Sigmoid colon (tissue), 7 donors: ENCODE measurements around the gene AP4E1. TPM values are rescaled to one million over a fixed set of nuclear protein-coding genes. Genes with fewer than 3 reads are reported as not detected.
A peak's percentile ranks its signal among the peaks of the same experiment; 100 is the strongest.

ENCODE experiments used
- DNase-seq: peaks from one replicate; pipeline ENCODE4 v3.0.0-alpha.2; 2019
- H3K27ac ChIP-seq, 4 donors: fragments of 200-600 bp; sonication (generic); one replicate each; pipeline ENCODE4 v1.5.1; 2016 to 2019; ENCODE audit warnings: mild to moderate bottlenecking in 1 of 4
- H3K27me3 ChIP-seq, 3 donors: fragments of 200-600 bp; sonication (generic); one replicate each; pipeline ENCODE4 v1.5.1; 2019; ENCODE audit warnings: mild to moderate bottlenecking in 1 of 3
- H3K36me3 ChIP-seq, 4 donors: fragments of 200-600 bp; sonication (generic); one replicate each; pipeline ENCODE4 v1.5.1; 2016 to 2019
- H3K4me1 ChIP-seq, 4 donors: fragments of 200-600 bp; sonication (generic); one replicate each; pipeline ENCODE4 v1.5.1; 2017 to 2019
- H3K4me3 ChIP-seq, 4 donors: fragments of 200-600 bp; sonication (generic); one replicate each; pipeline ENCODE4 v1.5.1; 2017 to 2019; ENCODE audit warnings: mild to moderate bottlenecking in 2 of 4, moderate library complexity in 1 of 4
- H3K9me3 ChIP-seq, 4 donors: fragments of 200-600 bp in 3 of 4; sonication (generic) in 3 of 4; one replicate each; pipeline versions ENCODE4 v1.5.1 to v1.6.1; 2013 to 2019
- EP300 ChIP-seq, 4 donors: sonication (generic); formaldehyde crosslinking; IDR thresholded peaks; one replicate each; pipeline ENCODE4 v1.6.1; 2017; ENCODE audit warnings: antibody characterized with exemption in 4 of 4
- POLR2A ChIP-seq, 2 donors: fragments of 450-650 bp; IDR thresholded peaks; one replicate each; pipeline ENCODE4 v1.6.1; 2016; ENCODE audit warnings: antibody characterized with exemption in 2 of 2, mild to moderate bottlenecking in 2 of 2, moderate library complexity in 2 of 2
- POLR2AphosphoS5 ChIP-seq, 4 donors: sonication (generic); formaldehyde crosslinking; IDR thresholded peaks; one replicate each; pipeline ENCODE4 v1.6.1; 2017; ENCODE audit warnings: antibody characterized with exemption in 4 of 4
- WGBS, 2 donors: extraction: QIAGEN DNeasy Blood & Tissue Kit; methylation state at CpG; one replicate each; pipeline ENCODE4 v1.1.7; 2013; 5-methylcytosine and 5-hydroxymethylcytosine counted together
- intact Hi-C: fragments of 100-400 bp; cut with DNase I; formaldehyde crosslinking; loops from one replicate; pipeline ENCODE4 v1.15.1; 2023
- polyA plus RNA-seq, 3 donors: library from polyadenylated mRNA; stranded (reverse); fragments of 200-250 nt; gene quantifications; one replicate each; pipeline ENCODE4 v1.2.3, GENCODE V29; 2013
- total RNA-seq, 4 donors: library from RNA; depleted of rRNA; stranded (reverse); fragments of >200 nt; gene quantifications; one replicate each; pipeline ENCODE4 v1.1.0, GENCODE V29; 2016
- TF ChIP-seq, protein P1 (sequence below), 4 experiments: fragments of 450-650 bp in 3 of 4; fragments of 200-600 bp in 1 of 4; IDR thresholded peaks; one replicate each; pipeline ENCODE4 v1.5.1; 2016 to 2019; ENCODE audit warnings: antibody characterized with exemption in 4 of 4, mild to moderate bottlenecking in 3 of 4, moderate library complexity in 2 of 4
- donor health status: healthy with polysubstance abuse.
- donor health status: Bipolar disorder and iron deficiency.
- donor health status: healthy.

AP4E1 gene
- total and polyA plus RNA-seq, 7 donors, result 2.4 to 8.3 (median 7.3) TPM

DNA sequence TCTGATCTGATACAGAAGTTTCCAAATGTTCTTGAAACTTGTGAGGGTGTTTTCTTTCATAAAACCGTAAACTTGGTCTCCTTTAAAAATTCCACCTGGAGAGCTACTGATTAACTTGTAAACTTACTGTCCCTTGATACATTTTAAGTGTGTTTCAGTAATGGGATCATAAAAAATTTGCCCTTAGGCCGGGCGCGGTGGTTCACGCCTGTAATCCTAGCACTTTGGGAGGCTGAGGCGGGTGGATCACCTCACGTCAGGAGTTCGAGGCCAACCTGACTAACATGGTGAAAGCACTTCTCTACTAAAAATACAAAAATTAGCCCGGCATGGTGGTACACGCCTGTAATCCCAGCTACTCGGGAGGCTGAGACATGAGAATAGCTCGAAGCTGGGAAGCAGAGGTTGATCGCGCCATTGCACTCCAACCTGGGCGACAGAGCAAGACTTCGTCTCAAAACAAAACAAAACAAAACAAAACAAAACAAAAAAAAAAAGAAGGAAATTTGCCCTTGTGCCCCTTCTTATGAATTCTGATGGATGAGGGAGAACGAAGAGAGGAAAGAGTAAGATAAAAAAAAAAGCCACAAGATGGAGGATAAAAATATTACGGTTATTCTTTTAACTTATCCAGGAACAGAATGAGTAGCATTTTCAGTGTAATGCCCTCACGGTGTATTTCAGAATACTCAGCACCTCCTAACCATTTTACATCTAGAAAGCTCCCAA is 32.1 kb upstream of the AP4E1 start:
- H3K9me3 ChIP-seq, result no peaks in the 10 kb centered on the region
- peak overlapping the region in 3 of 4 donors; percentile 35 to 62 (median 54) for H3K27ac ChIP-seq
- intact Hi-C loops, result loop anchor here (2.0 to 5.0 kb wide), 2 partner anchors 109 to 202 kb away; partner anchors contain the start of gene SPPL2A
- TF ChIP-seq POLR2AphosphoS5 (IDR thresholded peaks at IDR 0.05), result no peak
- no peak for TF ChIP-seq POLR2A (IDR thresholded peaks at IDR 0.05)
- no peak for TF ChIP-seq EP300 (IDR thresholded peaks at IDR 0.05)
- TF ChIP-seq, protein P1, sequence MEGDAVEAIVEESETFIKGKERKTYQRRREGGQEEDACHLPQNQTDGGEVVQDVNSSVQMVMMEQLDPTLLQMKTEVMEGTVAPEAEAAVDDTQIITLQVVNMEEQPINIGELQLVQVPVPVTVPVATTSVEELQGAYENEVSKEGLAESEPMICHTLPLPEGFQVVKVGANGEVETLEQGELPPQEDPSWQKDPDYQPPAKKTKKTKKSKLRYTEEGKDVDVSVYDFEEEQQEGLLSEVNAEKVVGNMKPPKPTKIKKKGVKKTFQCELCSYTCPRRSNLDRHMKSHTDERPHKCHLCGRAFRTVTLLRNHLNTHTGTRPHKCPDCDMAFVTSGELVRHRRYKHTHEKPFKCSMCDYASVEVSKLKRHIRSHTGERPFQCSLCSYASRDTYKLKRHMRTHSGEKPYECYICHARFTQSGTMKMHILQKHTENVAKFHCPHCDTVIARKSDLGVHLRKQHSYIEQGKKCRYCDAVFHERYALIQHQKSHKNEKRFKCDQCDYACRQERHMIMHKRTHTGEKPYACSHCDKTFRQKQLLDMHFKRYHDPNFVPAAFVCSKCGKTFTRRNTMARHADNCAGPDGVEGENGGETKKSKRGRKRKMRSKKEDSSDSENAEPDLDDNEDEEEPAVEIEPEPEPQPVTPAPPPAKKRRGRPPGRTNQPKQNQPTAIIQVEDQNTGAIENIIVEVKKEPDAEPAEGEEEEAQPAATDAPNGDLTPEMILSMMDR (IDR thresholded peaks at IDR 0.05), result no peak
- peaks cover 0 to 11% (median 3%) of the 10 kb centered on the region in 4 donors for H3K4me1 ChIP-seq
- 39 to 66% methylated on average over 19 of the region's 19 CpGs for WGBS, 2 donors
- H3K36me3 ChIP-seq, result no peaks in the 10 kb centered on the region
- no peak for DNase-seq
- peak overlapping the region; percentile 13 to 47 (median 36) for H3K4me3 ChIP-seq
- no peaks in the 10 kb centered on the region for H3K27me3 ChIP-seq

DNA sequence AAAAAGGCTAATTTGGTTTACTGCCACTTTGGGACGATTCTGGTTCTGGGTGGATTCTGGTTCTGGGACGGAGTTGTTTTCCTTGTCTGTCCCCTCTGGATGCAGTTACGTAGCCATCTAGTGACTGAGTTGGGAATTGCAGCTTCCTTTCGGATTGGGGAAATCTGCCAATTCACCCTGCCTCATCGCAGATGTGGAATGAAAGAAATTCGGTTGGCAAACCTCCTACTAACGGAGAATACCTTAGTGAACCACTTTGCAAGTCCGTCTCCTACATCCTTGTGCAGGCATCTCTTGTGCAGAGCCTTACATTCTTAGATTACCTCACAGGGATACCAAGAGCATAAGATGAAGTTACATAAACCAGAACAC is 31.5 kb upstream of the AP4E1 start:
- Histone ChIP-seq H3K4me3 (peak overlapping the region; percentile 13 to 47 (median 36)), H3K27ac (peak overlapping the region in 3 of 4 donors; percentile 35 to 62 (median 54)), H3K4me1 (peaks cover 0 to 11% (median 3%) of the 10 kb centered on the region in 4 donors), H3K27me3 (no peaks in the 10 kb centered on the region), H3K36me3 (no peaks in the 10 kb centered on the region), H3K9me3 (no peaks in the 10 kb centered on the region)
- WGBS, 2 donors, result 1% methylated on average over 8 of the region's 8 CpGs
- DNase-seq, result peak; percentile 86
- TF ChIP-seq EP300 (IDR thresholded peaks at IDR 0.05) (no peak), POLR2AphosphoS5 (IDR thresholded peaks at IDR 0.05) (peak in 3 of 4 donors; percentile 8 to 30 (median 30))
- TF ChIP-seq, protein P1 (IDR thresholded peaks at IDR 0.05), result peak; percentile 89 to 97 (median 94)
- intact Hi-C loops, result loop anchor here (2.0 to 5.0 kb wide), 2 partner anchors 110 to 202 kb away; partner anchors contain the start of gene SPPL2A

DNA sequence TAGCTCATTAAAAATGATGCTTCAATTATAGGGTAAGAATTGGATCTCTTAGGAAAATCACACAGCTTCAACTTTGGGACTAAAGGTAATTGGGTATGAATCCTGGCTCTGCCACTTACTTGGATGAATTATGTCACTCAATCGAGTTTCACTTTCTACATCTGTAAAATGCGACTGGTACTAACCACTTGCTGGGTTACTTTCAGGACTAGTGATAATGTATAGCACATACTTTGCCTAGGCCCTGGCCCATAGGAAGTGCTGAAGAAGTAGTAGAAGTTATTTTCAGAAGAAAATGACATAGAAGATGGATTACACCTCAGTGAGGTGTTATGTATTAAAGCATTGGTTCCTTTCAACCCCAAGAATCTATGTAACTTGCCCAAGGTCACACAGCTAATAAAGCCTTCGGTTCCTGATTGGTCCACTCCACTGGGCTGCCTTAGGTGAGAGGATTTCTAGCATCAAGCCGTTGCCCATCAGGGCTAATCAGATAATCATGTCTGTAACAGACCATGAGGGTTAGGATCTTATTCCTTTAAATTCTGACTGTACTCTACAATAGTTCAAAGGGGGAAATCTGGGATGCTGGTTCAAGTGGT is 29.4 kb upstream of the AP4E1 start:
- intact Hi-C loops, result loop anchor here (5.0 kb wide), 1 partner anchor 112 kb away; the partner anchor contains the start of gene SPPL2A
- Histone ChIP-seq H3K27ac (no peak overlapping the region), H3K4me1 (peaks cover 0 to 7% (median 3%) of the 10 kb centered on the region in 4 donors), H3K4me3 (no peak overlapping the region), H3K27me3 (no peaks in the 10 kb centered on the region), H3K9me3 (no peaks in the 10 kb centered on the region), H3K36me3 (no peaks in the 10 kb centered on the region)
- DNase-seq, result no peak
- TF ChIP-seq, protein P1 (IDR thresholded peaks at IDR 0.05), result no peak
- TF ChIP-seq POLR2A (IDR thresholded peaks at IDR 0.05), result no peak
- TF ChIP-seq EP300 (IDR thresholded peaks at IDR 0.05), result no peak
- WGBS, 2 donors, result 36 to 57% methylated on average over 4 of the region's 4 CpGs

DNA sequence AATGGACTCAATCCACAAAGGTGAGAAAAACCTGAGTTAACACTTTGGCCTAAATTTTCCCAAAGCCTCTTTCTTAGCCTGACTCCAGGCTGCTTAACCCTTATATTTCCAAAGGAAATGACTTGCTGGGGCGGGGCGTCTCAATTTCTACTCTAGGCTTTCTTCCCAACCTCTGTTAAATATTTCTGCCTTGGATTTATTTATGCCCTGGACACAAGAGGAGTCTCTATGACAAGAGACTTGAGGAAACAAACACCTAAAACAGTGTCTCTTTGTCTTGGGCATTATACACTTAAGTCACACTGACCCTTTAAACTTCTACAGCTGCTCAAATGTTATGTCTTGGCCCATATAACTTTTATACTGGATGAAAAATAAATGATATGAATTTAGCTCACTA is 28.3 kb upstream of the AP4E1 start:
- 74 to 78% methylated on average over 2 of the region's 2 CpGs for WGBS, 2 donors
- no peaks in the 10 kb centered on the region for H3K9me3 ChIP-seq
- DNase-seq, result no peak
- no peaks in the 10 kb centered on the region for H3K27me3 ChIP-seq
- H3K27ac ChIP-seq, result no peak overlapping the region
- peaks cover 0 to 14% (median 7%) of the 10 kb centered on the region in 4 donors for H3K4me1 ChIP-seq
- intact Hi-C loops, result no loop called here
- TF ChIP-seq, protein P1 (IDR thresholded peaks at IDR 0.05), result no peak
- TF ChIP-seq POLR2A (IDR thresholded peaks at IDR 0.05), result no peak
- no peak for TF ChIP-seq EP300 (IDR thresholded peaks at IDR 0.05)
- no peak overlapping the region for H3K4me3 ChIP-seq
- H3K36me3 ChIP-seq, result no peaks in the 10 kb centered on the region
